IPS-15b (cell line): ENCODE data around the gene KRT84.

Experiments
- H3K27me3 ChIP-seq: one replicate; pipeline ENCODE4 v1.6.1; 2013; ENCODE audit warnings: low read length; ENCODE audit not compliant: control insufficient read depth, insufficient read depth
- H3K36me3 ChIP-seq: one replicate; pipeline ENCODE4 v1.6.1; 2013; ENCODE audit warnings: low read length; ENCODE audit not compliant: control insufficient read depth, insufficient read depth
- H3K4me1 ChIP-seq: one replicate; pipeline ENCODE4 v1.6.1; 2013; ENCODE audit warnings: mild to moderate bottlenecking, low read length; ENCODE audit not compliant: control insufficient read depth, insufficient read depth
- H3K4me3 ChIP-seq: one replicate; pipeline ENCODE4 v1.5.1; 2013; ENCODE audit warnings: low read depth, low read length
- H3K9ac ChIP-seq: one replicate; pipeline ENCODE4 v1.6.1; 2013; ENCODE audit warnings: low read depth, mild to moderate bottlenecking, low read length
- H3K9me3 ChIP-seq: one replicate; pipeline ENCODE4 v1.6.1; 2013; ENCODE audit warnings: mild to moderate bottlenecking, low read length; ENCODE audit not compliant: control insufficient read depth, insufficient read depth

Gene KRT84

DNA sequence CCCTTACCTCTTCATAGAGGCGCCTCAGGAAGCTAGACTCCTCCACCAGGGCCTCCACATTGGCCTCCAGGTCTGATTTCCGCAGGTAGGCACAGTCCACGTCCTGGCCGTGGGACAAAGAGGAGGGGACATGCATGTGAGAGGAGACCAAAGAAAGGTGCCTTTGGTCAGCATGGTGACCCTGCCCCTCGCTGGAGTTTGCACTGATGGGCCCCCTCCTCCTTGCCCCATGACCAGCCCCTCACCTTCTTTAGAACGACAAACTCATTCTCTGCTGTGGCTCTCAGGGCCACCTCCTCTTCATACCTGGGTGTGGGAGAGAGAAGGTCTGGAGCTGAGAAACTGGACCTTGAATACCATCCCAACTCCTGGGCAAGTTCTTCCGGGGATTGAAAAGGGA lies 21.4 kb downstream of the KRT84 start:
- H3K9me3 ChIP-seq, result no peaks in the 10 kb centered on the region
- H3K4me3 ChIP-seq, result no peak overlapping the region
- H3K27me3 ChIP-seq, result no peaks in the 10 kb centered on the region
- H3K9ac ChIP-seq, result no peak overlapping the region
- H3K36me3 ChIP-seq, result no peaks in the 10 kb centered on the region
- no peaks in the 10 kb centered on the region for H3K4me1 ChIP-seq

DNA sequence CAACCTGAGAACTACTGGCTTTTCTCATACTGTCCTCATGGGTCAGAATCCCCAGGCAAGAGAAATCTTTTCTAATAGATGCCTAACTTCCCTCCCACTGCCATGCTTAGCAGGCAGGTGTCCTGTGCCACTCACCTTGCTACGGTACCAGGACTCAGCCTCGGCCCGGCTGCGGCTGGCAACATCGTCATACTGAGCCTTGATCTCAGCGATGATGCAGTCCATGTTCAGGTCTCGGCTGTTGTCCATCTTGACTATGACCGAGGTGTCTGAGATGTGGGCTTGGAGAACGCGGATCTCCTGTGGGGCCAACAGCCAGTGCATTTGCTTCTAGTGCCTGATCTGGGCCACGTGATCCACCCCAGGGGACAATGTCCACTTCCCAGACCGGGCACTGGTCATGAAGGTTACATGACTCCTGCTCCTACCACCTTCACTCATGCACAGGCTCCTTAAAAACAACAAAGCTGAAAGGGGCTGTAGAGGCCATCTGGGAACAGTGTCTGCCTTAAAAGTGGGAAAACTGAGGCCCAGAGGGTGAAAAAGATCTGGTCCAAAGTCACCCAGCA lies 22.3 kb downstream of the KRT84 start:
- Histone ChIP-seq H3K36me3 (no peaks in the 10 kb centered on the region), H3K4me1 (no peaks in the 10 kb centered on the region), H3K4me3 (no peak overlapping the region), H3K9ac (no peak overlapping the region), H3K9me3 (no peaks in the 10 kb centered on the region), H3K27me3 (no peaks in the 10 kb centered on the region)

DNA sequence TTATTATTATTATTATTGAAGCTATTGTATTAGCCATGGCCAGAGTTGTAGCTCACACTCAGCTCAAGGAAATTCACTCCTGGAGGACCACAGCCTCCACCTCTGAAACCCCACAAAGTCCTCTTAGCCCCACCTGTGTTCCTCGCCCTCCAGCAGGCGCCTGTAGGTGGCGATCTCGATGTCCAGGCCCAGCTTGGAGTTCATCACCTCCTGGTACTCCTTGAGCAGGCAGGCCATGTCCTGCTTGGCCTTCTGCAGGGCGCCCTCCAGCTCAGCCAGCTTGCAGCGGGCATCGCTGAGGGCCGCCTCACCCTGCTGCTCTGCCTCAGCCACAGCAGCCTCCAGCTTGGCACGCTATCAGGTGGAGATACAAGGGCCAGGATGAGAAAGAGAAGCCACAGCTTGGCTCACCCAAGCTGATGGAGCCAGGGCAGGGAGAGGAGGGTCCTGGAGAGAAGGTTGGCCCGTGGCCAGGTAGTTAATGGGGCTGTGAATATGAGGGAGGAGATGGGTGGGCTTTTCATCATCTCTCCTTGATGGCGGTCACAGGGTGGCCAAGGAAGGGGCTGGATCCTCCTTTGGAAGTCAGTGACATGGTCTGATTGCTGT lies 23.2 kb downstream of the KRT84 start:
- Histone ChIP-seq H3K36me3 (no peaks in the 10 kb centered on the region), H3K4me3 (no peak overlapping the region), H3K9ac (no peak overlapping the region), H3K9me3 (no peaks in the 10 kb centered on the region), H3K27me3 (no peaks in the 10 kb centered on the region), H3K4me1 (no peaks in the 10 kb centered on the region)

DNA sequence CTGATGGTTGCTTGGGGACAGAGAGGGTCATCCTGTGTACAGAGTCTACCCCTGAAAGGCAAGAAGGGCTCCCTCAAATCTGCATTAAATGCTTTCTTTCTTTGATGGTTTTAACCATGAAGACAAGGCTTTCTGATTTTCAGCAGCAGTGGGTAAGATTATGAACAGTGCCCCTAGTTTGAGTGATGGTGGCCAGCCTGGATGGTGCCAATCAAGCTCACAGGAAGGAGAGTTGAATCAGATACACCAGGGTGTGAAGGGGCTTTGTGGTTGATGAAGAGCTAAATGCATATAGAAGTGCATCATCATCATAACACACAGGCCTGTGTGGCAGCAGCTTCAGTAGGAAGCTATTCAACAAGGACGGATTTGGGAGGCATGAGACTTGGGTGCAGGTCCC lies 23.9 kb downstream of the KRT84 start:
- Histone ChIP-seq H3K4me3 (no peak overlapping the region), H3K36me3 (no peaks in the 10 kb centered on the region), H3K27me3 (no peaks in the 10 kb centered on the region), H3K4me1 (no peaks in the 10 kb centered on the region), H3K9ac (no peak overlapping the region), H3K9me3 (no peaks in the 10 kb centered on the region)

DNA sequence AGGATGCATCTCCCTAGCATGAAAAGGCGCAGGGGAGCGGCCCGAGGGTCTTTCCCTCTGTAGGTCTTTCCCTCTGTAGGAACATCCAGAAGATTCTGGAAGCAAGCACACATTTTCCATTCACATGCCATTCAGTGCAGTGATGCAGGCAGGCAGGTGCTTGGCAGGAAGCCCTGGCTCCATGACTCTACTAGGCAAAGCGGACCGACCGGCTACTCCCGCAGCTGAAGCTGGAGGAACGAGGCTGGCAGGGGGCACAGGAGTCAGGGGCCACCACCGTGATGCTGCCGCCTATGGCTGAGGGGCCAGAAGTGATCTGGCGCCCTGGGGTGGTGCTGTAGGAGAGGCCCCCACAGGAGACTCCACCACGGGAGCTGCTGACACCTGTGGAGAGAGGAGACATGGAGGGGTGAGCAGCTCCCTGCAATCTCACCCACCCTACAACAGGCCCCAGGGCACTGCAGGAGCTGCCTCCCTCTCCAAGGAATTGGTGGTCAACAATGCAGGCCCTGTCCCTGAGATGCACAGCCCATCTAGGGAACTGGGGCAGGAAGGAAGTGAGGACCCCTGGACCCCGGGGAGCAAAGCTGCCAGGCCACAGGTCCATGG lies 24.7 kb downstream of the KRT84 start:
- no peaks in the 10 kb centered on the region for H3K36me3 ChIP-seq
- H3K27me3 ChIP-seq, result no peaks in the 10 kb centered on the region
- H3K4me1 ChIP-seq, result no peaks in the 10 kb centered on the region
- H3K9ac ChIP-seq, result no peak overlapping the region
- no peak overlapping the region for H3K4me3 ChIP-seq
- H3K9me3 ChIP-seq, result no peaks in the 10 kb centered on the region

DNA sequence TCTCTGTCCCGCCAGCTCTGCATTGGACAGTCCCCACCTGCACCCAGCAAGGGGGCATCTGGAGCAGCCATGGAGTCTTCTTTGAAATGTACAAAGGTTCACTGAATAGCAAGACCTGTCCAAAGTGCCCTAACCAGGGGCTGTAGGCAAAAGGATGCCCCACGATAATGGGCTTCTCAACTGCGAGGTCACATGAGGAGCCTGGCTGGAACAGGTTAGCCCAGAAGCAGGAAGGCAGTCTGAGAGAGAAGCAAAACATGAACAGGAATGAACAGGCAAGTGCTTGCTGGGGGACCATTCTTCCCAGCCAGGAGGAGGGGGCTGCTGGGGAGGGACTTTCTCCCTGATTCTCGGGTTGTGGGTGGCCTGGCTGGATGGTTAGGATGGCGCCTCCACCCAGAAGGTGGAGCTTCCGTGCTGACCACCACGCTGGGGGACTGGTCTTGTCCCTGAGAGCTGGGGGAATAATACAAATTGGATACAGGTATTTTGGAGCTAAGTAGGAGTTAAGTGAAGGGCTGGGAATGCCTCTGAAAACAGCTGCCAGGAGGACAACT lies 25.3 kb downstream of the KRT84 start:
- Histone ChIP-seq H3K4me1 (no peaks in the 10 kb centered on the region), H3K36me3 (no peaks in the 10 kb centered on the region), H3K27me3 (no peaks in the 10 kb centered on the region), H3K4me3 (no peak overlapping the region), H3K9me3 (no peaks in the 10 kb centered on the region), H3K9ac (no peak overlapping the region)

DNA sequence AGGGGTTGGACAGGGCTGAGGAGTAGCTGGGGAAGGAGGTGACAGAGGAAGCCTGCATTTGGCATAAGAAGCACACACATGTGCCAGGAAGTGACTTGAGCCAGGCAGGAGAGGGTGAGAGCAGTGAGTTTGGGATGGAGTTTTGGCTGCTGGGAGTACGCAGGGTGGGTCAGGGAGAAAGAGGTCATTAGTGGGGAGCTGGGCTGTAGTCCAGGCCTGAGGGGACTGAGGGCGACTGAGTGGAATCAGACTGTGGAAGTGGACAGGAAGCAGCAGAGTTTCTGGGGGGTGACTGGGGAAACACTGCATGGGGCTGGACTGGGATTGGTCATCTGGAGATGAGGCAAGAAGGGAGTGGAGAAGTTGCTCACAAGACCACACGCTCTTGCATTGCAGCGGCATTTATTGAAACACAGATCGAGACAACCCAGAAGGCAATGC lies 25.8 kb downstream of the KRT84 start:
- H3K27me3 ChIP-seq, result no peaks in the 10 kb centered on the region

DNA sequence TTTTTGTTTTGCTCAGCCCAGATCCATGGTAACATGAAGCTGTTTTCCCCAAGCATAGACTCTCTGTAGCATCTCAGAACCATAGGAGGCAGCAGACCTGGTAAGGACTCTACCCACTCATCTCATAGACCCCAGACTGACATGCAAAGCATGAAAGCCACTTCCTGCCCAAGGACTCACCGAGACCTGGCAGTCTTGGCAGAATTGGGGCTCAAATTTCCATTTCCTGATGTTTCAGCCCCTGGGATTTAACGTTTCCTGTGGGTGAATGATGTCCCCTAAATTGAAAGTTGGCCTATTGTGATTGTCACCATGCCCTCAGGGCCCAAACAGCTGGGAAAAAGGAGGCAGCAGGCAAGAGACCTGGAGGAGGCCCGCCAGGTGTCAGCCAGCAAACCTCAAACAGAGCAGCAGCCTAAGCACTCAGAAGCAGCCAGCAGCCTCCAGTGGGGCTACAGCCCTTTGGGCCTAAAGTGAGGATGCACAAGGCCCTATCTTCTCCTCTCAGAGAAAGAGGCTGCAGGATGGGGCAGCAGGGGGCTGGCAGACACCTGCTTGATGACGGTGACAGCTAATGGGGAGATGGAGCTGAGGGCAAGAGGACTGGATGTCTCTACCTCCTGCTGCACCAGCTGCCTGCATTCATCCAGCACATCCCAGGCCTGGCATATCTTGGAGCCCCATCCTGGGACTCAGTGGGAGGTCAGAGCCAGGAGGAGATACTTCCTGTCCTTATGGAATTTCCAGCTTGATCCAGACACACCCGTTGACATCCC lies 26.7 kb downstream of the KRT84 start:
- no peaks in the 10 kb centered on the region for H3K27me3 ChIP-seq

More for the DNA sequence above, 25.8 kb downstream of the KRT84 start:
- H3K9ac ChIP-seq, result no peak overlapping the region
- no peaks in the 10 kb centered on the region for H3K4me1 ChIP-seq
- no peaks in the 10 kb centered on the region for H3K9me3 ChIP-seq
- no peak overlapping the region for H3K4me3 ChIP-seq
- H3K36me3 ChIP-seq, result no peaks in the 10 kb centered on the region

DNA sequence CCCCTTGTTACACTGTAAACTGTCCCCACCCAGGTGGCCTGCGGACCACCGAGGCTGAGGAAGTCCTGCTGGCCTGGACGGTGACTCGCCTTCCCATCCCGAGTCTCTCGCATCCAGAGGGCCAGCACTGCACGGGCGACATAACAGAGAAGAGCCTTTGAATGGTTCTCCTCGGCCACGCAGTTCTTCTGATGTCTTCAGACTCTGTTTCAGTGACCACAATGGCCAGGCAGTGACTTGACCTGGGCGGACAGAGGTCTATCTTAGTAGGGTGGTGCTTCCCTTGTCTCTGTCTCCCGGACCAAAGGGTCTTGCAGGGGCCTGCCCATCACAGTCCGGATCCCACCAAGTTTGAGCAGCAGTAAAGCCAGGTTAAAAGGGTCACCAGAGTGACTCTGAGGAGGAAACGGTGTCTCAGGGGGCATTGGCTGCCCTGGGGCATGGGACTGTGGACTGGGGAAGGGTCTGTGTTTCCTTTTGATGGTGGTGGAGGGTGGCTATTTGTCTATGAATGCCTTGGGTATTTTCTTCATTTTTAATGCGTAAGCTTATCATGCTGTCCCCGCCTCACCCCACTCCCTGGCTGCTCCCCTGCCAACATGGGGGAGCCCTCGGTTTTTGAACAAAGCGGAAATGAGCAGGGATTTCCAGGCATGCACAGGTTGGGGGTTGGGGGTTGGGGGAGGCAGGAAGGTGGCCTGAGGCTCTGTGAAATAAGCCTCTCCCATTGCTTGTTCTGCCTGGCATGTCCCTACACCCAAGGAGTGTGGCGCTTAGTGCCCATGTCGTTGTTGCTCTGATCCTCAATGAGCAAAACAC lies 28.5 kb downstream of the KRT84 start:
- H3K4me1 ChIP-seq, result no peaks in the 10 kb centered on the region
- H3K9ac ChIP-seq, result no peak overlapping the region
- no peaks in the 10 kb centered on the region for H3K9me3 ChIP-seq
- no peaks in the 10 kb centered on the region for H3K36me3 ChIP-seq
- H3K4me3 ChIP-seq, result no peak overlapping the region
- no peaks in the 10 kb centered on the region for H3K27me3 ChIP-seq

More for the DNA sequence above, 26.7 kb downstream of the KRT84 start:
- Histone ChIP-seq H3K4me1 (no peaks in the 10 kb centered on the region), H3K9me3 (no peaks in the 10 kb centered on the region), H3K4me3 (no peak overlapping the region), H3K9ac (no peak overlapping the region), H3K36me3 (no peaks in the 10 kb centered on the region)

DNA sequence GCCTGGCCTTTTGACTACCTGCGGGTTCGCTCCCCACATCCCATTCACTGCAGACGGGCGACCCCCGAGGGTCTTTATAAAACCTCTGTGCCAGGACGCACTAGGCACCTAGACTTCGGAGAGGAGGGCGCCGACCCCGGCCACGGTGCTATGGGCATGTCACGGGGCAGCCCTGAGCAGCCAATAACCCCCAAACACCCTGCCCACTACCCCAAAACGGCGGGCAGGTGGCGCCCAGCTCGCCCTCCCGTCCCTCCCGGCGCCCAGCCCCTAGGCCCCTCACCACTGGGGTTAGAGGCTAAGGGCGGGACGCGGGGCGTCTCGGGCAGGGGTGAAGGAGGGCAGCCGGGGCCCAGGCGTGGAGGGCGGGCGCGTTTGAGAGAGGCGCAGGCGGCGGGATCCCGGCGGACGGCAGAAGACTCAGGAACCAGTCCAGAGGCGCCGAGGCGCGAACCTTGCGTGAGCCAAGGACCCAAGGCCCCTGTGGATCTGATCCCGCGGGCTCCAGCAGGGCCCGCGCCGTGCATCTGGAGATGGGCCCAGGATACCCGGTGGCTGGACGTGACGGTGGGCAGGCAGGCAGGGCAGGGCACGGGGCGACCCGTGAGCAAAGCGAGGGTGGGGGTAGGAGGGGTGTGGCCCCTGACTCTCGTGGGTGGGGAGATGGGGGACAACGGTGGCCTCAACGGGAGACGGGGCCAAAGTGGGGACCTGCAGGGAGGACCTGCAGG lies 29.3 kb downstream of the KRT84 start:
- no peaks in the 10 kb centered on the region for H3K9me3 ChIP-seq
- no peak overlapping the region for H3K9ac ChIP-seq
- no peak overlapping the region for H3K4me3 ChIP-seq
- H3K4me1 ChIP-seq, result no peaks in the 10 kb centered on the region
- no peaks in the 10 kb centered on the region for H3K36me3 ChIP-seq
- no peaks in the 10 kb centered on the region for H3K27me3 ChIP-seq
